AG10803 (cell line): ENCODE measurements around the gene GPR33.

Source experiments
- DNase-seq: peaks from one replicate; pipeline ENCODE4 v3.0.0; 2010; ENCODE audit warnings: low read depth
- H3K4me3 ChIP-seq: 2 replicates; pipeline ENCODE4 v1.5.1; 2011; ENCODE audit warnings: mild to moderate bottlenecking, low read length, control low read depth
- TF ChIP-seq, protein P1 (sequence below): conservative IDR thresholded peaks from 2 replicates; pipeline ENCODE4 v1.5.1; 2011; ENCODE audit warnings: mild to moderate bottlenecking, low read length, control low read depth, inconsistent platforms

GPR33 gene

GRCh38 chr14:31510222-31510621 lies 22.4 kb upstream of the GPR33 start:
- peak; percentile 8 for DNase-seq
- no peak overlapping the region for H3K4me3 ChIP-seq
- TF ChIP-seq, protein P1, sequence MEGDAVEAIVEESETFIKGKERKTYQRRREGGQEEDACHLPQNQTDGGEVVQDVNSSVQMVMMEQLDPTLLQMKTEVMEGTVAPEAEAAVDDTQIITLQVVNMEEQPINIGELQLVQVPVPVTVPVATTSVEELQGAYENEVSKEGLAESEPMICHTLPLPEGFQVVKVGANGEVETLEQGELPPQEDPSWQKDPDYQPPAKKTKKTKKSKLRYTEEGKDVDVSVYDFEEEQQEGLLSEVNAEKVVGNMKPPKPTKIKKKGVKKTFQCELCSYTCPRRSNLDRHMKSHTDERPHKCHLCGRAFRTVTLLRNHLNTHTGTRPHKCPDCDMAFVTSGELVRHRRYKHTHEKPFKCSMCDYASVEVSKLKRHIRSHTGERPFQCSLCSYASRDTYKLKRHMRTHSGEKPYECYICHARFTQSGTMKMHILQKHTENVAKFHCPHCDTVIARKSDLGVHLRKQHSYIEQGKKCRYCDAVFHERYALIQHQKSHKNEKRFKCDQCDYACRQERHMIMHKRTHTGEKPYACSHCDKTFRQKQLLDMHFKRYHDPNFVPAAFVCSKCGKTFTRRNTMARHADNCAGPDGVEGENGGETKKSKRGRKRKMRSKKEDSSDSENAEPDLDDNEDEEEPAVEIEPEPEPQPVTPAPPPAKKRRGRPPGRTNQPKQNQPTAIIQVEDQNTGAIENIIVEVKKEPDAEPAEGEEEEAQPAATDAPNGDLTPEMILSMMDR = peak; percentile 58

GRCh38 chr14:31508135-31508534 lies 20.3 kb upstream of the GPR33 start:
- TF ChIP-seq, protein P1 = no peak

DNA sequence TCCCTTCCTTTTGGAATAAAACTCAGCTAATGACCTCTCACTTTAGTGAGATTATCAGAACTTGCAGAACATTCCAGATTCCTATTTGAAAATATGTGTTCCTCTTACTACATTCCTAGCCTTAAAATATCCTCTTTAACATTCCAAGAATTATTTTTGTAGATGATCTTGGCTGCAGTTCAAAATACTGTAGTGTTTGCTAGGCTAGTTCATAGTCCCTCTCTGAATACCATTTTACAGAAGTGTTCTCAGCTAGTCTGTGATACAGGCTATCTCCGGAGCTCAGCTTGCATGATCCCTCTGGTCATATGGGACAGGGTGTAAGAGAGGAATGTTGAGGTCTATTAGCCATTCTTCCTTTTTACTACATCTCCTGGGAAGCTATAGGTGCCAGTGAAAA lies 17.6 kb upstream of the GPR33 start:
- TF ChIP-seq, protein P1 = no peak
- no peak overlapping the region for H3K4me3 ChIP-seq
- peak; percentile 81 for DNase-seq

More at GRCh38 chr14:31508135-31508534, 20.3 kb upstream of the GPR33 start:
- H3K4me3 ChIP-seq = no peak overlapping the region
- no peak for DNase-seq

- TF ChIP-seq, protein P1 = no peak
- no peak for DNase-seq
- H3K4me3 ChIP-seq = no peak overlapping the region
These were observed 14.0 kb upstream of the GPR33 start for GRCh38 chr14:31501870-31502269.

GRCh38 chr14:31492759-31493498 lies 5.1 kb upstream of the GPR33 start:
- no peak overlapping the region for H3K4me3 ChIP-seq
- TF ChIP-seq, protein P1 = no peak
- DNase-seq = no peak

GRCh38 chr14:31489691-31490090 lies 1.9 kb upstream of the GPR33 start:
- DNase-seq = no peak
- TF ChIP-seq, protein P1 = no peak
- no peak overlapping the region for H3K4me3 ChIP-seq

GRCh38 chr14:31486764-31487163 lies 1.1 kb downstream of the GPR33 start:
- no peak for DNase-seq
- TF ChIP-seq, protein P1 = no peak
- no peak overlapping the region for H3K4me3 ChIP-seq
